Placental pericyte (primary cell): ENCODE results near the gene GPSM3. TPM values are rescaled to one million over a fixed set of nuclear protein-coding genes. Genes with fewer than 3 reads are reported as not detected.

Experiments used
- small RNA-seq: library from RNA; depleted of rRNA; stranded (forward); fragments of <200 nt; gene quantifications from one replicate; pipeline ENCODE3, GENCODE V24; 2012; ENCODE audit warnings: low replicate concordance
- total RNA-seq: library from RNA; depleted of rRNA; stranded (reverse); fragments of >200 nt; gene quantifications from 2 replicates; pipeline ENCODE4 v1.2.3, GENCODE V29; 2012

The GPSM3 gene, protein sequence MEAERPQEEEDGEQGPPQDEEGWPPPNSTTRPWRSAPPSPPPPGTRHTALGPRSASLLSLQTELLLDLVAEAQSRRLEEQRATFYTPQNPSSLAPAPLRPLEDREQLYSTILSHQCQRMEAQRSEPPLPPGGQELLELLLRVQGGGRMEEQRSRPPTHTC
- 5.5 and 10.9 TPM in 2 replicates for total RNA-seq

DNA sequence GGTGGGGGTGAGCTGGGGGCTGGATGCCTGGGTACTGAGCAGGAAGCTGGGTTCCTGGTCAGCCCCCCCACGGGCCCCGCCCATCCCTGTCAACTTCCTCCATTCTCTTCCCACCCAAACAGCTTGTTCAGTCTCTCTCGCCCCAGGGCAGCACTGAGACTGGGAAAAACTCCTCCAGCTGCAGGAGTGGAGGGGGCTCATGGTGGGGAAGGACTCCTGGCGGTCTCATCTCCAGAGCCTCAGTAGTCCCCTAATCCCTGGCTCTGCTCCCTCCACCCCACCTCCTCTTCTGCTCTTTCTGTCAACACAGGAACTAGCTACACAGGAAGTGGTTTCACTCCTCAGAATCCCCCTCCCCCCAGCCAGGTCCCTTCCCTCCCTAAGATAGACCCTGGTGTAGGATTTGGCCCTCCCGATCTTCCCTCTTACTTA is at the start of gene GPSM3:
Gene GPSM3, minus strand, starts transcription at position 36 of the 432 bp plus-strand sequence. CDS start 130 bp downstream, outside the sequence.

DNA sequence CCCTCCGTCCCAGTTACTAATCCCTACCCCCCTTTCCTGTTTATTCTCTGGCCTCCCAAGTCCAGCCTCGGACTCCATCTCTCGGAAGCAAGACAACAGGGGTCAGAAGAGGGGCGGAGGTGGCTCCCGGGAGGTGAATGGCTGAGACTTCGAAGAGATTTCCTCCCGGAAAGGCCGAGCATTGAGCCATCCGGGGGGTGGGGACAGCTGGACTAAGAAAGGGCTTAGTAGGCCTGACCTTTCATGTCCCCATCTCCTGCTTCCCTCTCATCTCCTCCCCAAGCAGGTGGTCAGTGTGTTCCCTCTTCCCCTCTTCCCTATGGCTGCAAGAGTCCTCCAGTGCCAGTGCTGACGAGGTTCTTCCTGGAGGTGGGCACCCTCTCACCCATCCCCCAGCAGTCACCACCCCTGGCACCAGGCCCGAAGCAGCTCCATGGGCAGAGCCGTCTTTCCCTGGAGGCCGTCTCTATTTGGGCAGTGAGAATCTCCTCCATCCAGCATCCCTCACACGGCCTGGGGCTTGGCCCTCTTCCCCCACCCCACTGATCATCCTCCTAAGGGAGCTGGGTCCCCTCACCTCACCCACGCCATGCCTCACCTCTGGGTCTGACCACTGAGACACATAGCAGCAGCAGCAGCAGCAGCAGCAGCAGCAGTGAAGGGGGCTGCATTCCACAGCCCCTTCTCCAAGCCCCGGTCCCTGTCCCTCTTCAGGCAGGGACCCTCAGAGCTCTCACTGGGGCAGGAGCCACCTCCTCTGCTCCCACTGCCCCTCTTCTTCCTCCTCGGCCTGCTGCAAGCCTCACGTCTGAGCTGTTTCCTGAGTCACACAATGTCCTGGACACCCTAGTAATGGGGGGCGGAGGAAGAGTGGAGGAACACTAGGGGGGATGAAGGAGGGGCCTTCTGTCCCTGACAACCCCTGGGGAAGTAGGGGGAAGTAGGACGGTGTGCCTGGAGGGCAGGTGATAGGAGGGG is 31.1 kb upstream of the GPSM3 start, which contains the start of gene NOTCH4:
Gene NOTCH4, minus strand, starts transcription at position 810 of the 978 bp plus-strand sequence. Its CDS starts 139 bp downstream, at position 671.

DNA sequence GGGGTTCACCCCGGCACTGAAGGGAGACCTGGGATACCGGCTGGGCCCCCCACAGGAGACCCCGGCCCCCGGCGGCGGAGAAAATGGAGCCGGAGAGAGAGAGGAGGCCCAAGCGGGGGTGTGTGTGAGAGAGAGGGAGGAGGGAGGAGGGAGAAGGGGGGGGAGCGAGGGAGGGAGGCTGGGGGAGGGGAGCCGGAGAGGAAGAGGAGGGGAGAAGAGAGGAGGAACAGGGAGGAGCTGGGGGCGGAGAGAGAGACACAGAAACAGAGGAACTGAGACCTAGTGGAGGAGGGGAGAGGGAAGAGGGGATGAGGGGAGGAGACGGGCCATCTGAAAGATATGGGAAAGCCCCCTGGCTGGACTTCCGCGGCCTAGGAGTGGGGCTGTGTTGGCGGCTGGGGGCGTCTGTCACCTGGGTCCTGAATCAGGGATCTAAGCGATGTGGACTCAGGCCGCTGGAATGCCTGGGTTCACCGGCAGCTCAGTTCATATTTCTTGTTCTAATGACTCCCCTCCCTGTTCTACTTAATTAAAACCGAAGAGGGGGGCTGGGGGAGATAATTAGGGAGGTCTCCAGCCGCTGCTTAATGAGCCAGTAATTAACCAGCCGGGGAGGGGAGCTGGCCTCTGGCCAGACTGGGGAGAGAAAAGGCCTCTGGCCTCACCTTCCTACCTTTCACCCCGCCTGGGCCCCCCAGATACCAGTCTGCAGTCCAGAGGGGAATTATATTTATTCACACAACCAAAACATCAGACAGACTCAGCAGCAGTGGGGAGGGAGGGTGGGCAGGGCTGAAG is 2.2 kb downstream of the GPSM3 start, which contains the start of gene PBX2:
Gene PBX2, minus strand, starts transcription at position 149 of the 798 bp plus-strand sequence. CDS start 287 bp downstream, outside the sequence.

DNA sequence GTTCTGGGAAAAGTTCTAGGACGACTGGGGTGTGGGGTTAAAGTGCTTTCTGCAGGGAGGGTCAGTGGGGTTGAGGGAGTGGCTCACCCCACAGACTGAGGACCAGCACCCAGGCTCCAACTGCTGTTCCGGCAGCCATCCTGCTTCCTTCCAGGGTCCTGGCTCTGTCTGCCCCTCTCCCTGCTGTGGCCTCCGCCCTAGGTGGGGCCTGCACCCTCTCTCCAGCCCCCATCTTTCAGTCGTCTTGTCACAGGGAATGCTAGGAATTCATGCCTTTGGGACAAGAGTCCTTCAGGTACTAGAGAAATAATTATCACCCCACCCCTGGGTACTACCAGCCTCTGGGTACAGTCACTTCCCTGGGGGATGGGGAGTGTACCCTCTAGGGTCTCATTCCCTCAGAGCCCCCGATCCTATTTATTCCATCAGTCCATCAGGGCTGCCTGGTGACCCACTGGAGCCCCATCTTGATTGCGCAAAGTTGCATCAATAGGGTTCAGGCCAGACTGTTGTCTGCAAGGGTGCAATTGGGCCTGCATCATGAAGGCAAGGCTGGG is 8.3 kb downstream of the GPSM3 start, which contains the start of gene AGER:
Gene AGER, minus strand, starts transcription at position 170 of the 557 bp plus-strand sequence. Its CDS starts 31 bp downstream, at position 139.

DNA sequence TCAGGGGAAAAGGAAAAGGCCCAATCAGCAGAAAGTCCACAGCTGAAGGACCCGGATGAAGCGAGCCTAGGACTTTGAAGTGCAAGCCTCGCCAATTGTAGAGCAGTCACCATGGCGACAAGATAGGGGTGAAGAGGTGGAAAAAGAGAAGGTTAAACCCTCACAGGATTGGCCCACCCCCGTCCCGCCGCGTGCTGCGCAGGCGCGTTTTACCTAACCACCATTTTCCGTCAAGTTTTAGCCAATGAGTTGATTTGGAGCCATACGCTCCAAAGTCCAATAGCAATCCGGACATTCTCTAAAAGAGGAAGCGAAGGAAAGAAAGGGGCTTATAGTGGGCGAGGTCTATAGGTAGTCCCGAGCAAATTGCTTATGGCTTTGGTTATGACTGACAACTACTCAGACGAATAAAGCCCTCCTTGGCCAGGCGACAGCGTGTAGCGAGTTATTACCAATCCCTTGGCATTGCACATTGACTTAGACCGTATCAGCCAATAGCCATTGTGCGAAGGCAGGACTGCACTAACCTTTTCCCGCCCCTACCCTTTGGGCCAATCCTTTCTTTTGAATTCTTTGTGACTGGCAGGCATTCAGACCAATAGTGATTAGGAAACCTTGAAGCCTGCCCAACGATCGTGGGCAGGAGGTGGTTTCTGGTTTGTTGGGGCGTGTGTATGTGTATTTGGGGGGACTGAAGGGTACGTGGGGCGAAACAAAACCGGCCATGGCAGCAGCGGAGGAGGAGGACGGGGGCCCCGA is 14.5 kb downstream of the GPSM3 start, which contains the start of gene RNF5:
Gene RNF5, plus strand, starts transcription at position 618 of the 759 bp plus-strand sequence. Its CDS starts 107 bp downstream, at position 725.

DNA sequence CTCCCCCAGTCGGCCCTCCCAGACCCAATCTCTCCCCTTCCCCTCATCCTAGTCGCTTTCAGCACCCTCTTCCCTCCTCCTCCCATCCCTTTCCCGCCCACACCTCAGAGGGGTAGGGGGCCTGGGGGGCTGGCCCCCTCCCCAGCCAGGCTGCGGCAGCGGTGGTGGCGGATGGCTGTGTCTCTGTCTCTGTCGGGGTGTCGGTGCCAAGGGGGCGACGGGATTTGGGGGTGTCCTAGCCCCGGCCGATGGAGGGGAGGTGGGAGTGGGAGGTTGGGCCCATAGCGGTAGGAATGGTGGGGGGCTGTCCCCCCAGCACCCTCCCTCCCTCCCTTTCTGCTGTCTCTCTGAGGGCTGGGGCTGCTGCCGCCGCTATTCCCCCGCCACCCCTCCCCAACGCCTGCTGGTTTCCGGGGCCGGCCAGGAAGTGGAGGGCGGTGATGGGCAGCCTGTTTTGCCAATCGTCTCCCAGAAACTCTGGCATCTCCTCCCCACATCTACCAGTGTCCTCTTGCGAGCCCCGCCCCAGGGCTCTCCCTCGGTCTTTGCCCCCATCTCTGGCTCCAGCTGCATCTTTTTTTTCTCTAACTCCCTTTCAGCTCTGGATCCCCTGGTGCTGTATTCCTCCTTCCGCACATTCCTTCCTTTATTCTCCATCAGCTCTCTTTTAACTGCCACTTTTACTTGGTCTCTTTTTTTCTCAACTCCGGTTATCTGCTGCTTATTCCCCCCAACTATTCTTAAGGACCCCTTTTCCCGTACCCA is 16.6 kb downstream of the GPSM3 start, which contains the start of gene AGPAT1:
Gene AGPAT1, minus strand, starts transcription at position 374 of the 765 bp plus-strand sequence. CDS start 4,588 bp downstream, outside the sequence.

DNA sequence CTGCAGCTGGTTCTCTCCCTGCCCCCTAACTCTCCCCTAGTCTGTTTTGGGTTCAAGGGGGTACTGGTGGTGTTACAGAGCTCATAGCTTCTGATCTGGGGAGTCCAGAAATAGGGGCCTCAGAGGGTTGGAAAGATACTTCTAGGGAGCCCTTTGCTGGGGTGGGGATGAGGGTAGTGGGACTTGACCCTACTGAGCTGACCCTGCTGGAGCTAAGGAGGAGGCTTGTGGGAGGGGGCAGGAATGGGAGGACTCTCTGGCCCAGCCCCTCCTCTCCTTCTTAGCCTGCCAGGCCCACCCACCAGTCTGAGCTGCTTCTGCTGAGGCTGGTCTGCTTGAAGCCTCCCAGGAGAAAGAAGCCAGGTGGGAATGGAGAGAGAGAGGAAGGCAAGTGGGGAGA is 28.1 kb downstream of the GPSM3 start, which contains the start of gene EGFL8:
Gene EGFL8, plus strand, starts transcription at position 301 of the 400 bp plus-strand sequence. CDS start 1,571 bp downstream, outside the sequence.

DNA sequence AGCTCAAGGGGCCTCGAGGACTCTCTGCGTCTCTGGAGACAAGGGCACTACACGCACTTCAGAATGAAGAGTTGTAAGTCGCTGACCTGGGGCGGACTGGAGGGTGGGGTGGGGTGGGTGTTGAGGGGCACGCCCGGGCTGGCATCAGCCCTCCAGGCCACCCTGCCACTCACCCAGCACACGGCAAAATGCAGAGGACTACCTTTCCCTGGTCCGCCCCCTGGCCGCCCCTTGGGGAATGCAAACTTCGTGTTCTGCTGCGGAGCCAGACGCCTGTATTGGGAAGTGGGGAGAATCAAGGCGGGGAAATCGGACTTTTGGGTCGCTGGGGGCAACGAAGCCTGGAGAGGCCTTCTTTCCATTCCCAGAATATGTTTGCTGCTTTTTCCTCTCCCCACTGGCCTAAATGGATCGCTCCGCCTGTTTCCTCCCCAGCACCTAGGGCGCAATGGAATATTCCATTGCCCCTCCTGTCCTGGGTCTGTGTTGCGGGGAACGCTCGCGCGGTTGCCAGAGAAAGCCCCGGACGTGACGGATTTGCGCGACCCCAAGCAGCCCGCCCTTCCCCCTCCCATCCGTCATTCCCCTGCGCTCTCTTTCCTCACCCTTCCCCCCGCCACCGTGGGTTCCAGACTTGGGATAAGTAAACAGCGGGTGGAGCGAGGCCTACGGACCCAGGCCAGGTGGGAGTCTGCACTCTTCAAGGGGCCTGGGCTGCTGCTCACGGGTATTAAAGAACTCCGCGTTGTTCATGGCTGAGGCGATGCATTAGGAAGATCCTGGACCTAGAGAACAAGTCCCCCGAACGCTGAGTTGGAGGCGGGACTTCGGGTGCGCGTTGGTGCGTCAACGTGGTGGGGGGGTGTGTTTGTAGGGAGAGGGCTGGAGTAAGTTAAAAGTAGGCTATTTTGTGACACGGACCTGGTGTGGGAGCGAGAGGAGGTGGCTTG is 38.6 kb downstream of the GPSM3 start, which contains the start of gene PPT2:
Gene PPT2, plus strand, starts transcription at position 578 of the 950 bp plus-strand sequence. CDS start 454 bp downstream, outside the sequence.

DNA sequence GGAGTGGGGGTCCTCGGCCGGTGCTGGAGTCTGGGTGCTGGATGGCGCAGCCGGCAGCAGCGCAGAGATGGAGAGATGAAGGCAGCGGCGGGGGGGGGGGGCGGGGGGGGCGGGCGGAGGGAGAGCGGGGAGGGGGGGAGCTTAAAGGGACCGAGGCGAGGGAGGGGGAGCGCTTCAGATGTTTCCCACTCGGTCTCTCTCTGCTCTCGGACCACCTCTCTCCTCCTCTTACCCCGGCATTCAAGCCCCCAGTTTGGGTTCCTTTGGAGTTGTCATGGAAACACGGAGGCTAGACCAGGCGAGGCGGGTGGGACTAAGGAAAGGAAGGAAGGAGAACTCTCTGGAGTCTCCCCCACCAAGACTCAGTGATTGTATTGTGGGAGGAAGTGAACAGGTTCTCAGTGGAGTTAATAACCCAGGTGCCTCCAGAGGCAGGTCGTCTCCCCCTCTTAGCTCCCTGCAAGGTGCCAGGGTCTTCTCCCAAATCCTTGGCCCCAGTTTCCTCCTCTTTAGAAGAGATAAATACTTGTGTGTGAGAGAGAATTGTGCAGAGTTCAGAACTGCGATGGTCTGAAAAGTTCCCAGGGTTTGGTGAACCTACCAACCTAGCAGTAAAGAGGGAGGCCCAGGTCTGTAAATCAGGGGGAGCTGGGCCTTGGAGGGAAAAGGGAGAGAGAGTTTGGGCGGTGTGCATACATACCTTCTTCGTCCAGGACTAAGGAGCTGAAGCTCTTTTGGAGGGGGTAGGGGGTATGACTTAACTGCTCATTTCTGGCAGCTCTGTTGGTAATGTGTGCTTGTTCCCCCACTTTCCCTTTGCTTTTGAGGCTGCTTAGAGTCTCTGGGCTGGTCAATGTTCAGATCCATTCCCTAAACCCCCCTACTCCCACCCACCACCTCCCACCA is 40.3 kb downstream of the GPSM3 start, which contains the start of gene PRRT1:
Gene PRRT1, minus strand, starts transcription at position 77 of the 906 bp plus-strand sequence. CDS start 112 bp downstream, outside the sequence.

Small RNA genes within 50 kb of the gene (small RNA-seq; reads per million reads assigned to genes)
- gene AL662884.1 (not detected), gene MIR6833 (not detected)

Other genes starting within 250 kb of the GPSM3 start
- gene CFB, start 246.5 kb downstream of the GPSM3 start, total RNA-seq = 2.3 and 62.8 TPM in 2 replicates
- 125 and 137 TPM in 2 replicates for gene NELFE, start 233.7 kb downstream of the GPSM3 start, total RNA-seq
- 51.0 and 70.0 TPM in 2 replicates for gene SKIC2, start 233.5 kb downstream of the GPSM3 start, total RNA-seq
- 17.3 and 31.7 TPM in 2 replicates for gene DXO, start 220.5 kb downstream of the GPSM3 start, total RNA-seq
- 1.7 and 10.3 TPM in 2 replicates for gene C4A, start 210.6 kb downstream of the GPSM3 start, total RNA-seq
- gene C4B, start 177.8 kb downstream of the GPSM3 start, total RNA-seq = 1.4 and 6.3 TPM in 2 replicates
- not detected in 2 replicates for gene CYP21A2, start 154.2 kb downstream of the GPSM3 start, total RNA-seq
- 3.0 and 81.8 TPM in 2 replicates for gene TNXB, start 83.3 kb downstream of the GPSM3 start, total RNA-seq
- 28.8 and 39.2 TPM in 2 replicates for gene ATF6B, start 64.4 kb downstream of the GPSM3 start, total RNA-seq
- 5.9 and 6.4 TPM in 2 replicates for gene FKBPL, start 62.4 kb downstream of the GPSM3 start, total RNA-seq
- gene PRRT1, start 40.7 kb downstream of the GPSM3 start, total RNA-seq = 0.29 and 0.44 TPM in 2 replicates
- 25.8 and 46.8 TPM in 2 replicates for gene PPT2, start 38.5 kb downstream of the GPSM3 start, total RNA-seq
- 0.44 and 0.86 TPM in 2 replicates for gene EGFL8, start 28.0 kb downstream of the GPSM3 start, total RNA-seq
- gene AGPAT1, start 16.6 kb downstream of the GPSM3 start, total RNA-seq = 43.3 and 48.4 TPM in 2 replicates
- 24.3 and 35.6 TPM in 2 replicates for gene RNF5, start 14.2 kb downstream of the GPSM3 start, total RNA-seq
- 0.29 and 0.66 TPM in 2 replicates for gene AGER, start 8.4 kb downstream of the GPSM3 start, total RNA-seq
- gene PBX2, start 2.4 kb downstream of the GPSM3 start, total RNA-seq = 51.4 and 57.8 TPM in 2 replicates
- gene NOTCH4, start 31.4 kb upstream of the GPSM3 start, total RNA-seq = 0.44 and 1.1 TPM in 2 replicates
- not detected in 2 replicates for gene TSBP1, start 179.3 kb upstream of the GPSM3 start, total RNA-seq
- gene BTNL2, start 214.5 kb upstream of the GPSM3 start, total RNA-seq = not detected in 2 replicates
- 0.22 and 0.72 TPM in 2 replicates for gene HLA-DRA, start 247.2 kb upstream of the GPSM3 start, total RNA-seq